NCI-H1694 treated with DMSO at 0.1 percent for 48 hours (cell line): Measurements from ENCODE around the gene EML6.

Experiments
- DNase-seq: peaks from one replicate; lab custom pipeline; 2025; lab: John Stamatoyannopoulos, UW

Gene EML6

GRCh38 chr2:55000341-55000740, 276.9 kb downstream of the EML6 start:
- DNase-seq, result no peak

GRCh38 chr2:55001716-55002115, 278.3 kb downstream of the EML6 start:
- no peak for DNase-seq

- DNase-seq, result no peak
Observed at GRCh38 chr2:55003706-55004639, 280.5 kb downstream of the EML6 start.

GRCh38 chr2:55006306-55006705, 282.8 kb downstream of the EML6 start:
- no peak for DNase-seq

- DNase-seq, result peak; percentile 52
Observed at GRCh38 chr2:55009277-55010060, 286.0 kb downstream of the EML6 start.

GRCh38 chr2:55010149-55010591, 286.7 kb downstream of the EML6 start:
- peak; percentile 70 for DNase-seq

- DNase-seq, result no peak
Observed at GRCh38 chr2:55010915-55011314, 287.5 kb downstream of the EML6 start.

GRCh38 chr2:55011831-55012671, 288.6 kb downstream of the EML6 start:
- DNase-seq, result no peak

GRCh38 chr2:55012672-55013484, 289.4 kb downstream of the EML6 start:
- no peak for DNase-seq

GRCh38 chr2:55013936-55014335, 290.5 kb downstream of the EML6 start:
- peak; percentile 32 for DNase-seq

- DNase-seq, result peak; percentile 67
Observed at GRCh38 chr2:55014962-55015939, 291.8 kb downstream of the EML6 start.

GRCh38 chr2:55017428-55017827, 294.0 kb downstream of the EML6 start:
- no peak for DNase-seq

- no peak for DNase-seq
Observed at GRCh38 chr2:55017880-55018279, 294.4 kb downstream of the EML6 start.

GRCh38 chr2:55018619-55019018, 295.2 kb downstream of the EML6 start:
- no peak for DNase-seq

GRCh38 chr2:55019526-55020258, 296.2 kb downstream of the EML6 start:
- DNase-seq, result no peak
